KBM-7 (cell line): ENCODE measurements around the gene KRT27.
"Not testable (repeated sequence)": the region's sequence is repeated elsewhere in the genome, so short reads cannot be mapped to it uniquely, and the experiment has no call there.

Experiments
- DNase-seq: peaks from one replicate; pipeline ENCODE4 v3.0.0-alpha.2; 2015
- in situ Hi-C: fragments of 300-500 bp; cut with MboI; formaldehyde crosslinking; loops from 2 replicates; pipeline ENCODE4 v1.14.3; 2020; ENCODE audit warnings: low sequenced_read_pairs, low pct_unique_long_range_greater_than_20kb, mixed read lengths

The KRT27 gene

GRCh38 chr17:40782450-40782849 lies at the start of gene KRT27:
Gene KRT27 (minus strand): TSS chr17:40782550. CDS start chr17:40782493, 57 bp downstream.
- in situ Hi-C loops, result no loop called here
- no peak for DNase-seq

DNA sequence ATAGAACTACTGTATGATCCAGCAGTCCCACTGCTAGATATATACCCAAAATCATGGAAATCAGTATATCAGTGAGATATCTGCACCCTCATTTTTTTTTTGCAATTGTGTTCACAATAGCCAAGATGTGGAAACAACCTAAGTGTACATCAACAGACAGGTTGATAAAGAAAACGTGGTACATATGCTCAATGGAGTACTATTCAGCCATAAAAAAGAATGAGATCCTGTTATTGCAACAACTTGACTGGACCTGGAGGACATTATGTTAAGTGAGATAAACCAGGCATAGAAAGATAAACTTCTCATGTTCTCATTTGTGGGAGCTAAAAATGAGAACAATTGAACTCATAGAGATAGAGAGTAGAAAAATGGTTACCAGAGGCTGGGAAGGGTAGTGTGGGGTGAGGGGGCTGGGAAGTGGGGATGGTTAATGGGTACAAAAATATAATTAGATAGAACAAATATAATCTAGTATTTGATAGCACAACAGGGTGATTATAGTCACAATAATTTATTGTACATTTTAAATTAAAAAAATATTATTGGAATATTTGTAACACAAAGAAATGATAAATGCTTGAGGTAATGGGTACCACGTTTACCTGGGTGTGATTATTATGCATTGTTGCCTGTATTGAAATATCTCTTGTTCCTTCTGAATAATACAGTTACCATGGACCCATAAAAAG lies 47.9 kb upstream of the KRT27 start:
- in situ Hi-C loops, result no loop called here
- no peak for DNase-seq

DNA sequence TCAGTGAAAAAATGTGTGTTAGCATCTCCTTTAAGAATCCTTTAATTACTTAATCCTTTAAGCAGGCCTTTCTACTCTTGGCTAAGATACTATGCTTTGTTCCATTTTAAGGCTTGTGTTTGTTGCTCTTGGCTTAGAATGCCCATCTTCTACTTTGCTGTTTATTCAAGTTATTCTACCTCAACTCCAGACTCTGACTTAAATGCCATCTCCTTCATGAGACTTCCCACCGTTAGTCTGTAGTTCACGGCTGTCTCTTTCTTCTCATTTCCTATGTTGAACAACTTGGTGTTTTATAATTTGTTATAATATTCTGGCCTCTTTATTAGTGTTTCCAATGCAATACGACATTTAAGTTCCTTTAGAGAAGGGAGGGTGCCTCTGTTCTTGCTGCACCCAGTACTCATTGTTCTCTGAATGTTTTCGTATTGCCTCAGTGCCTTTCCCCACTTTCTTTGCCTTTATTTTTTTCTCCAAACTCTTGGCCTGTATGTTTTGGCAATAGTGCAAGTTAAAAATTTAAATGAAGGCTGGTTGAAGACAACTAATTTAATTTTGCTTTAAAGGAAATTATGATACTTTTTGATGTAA lies 46.2 kb upstream of the KRT27 start:
- DNase-seq, result no peak
- in situ Hi-C loops, result no loop called here

DNA sequence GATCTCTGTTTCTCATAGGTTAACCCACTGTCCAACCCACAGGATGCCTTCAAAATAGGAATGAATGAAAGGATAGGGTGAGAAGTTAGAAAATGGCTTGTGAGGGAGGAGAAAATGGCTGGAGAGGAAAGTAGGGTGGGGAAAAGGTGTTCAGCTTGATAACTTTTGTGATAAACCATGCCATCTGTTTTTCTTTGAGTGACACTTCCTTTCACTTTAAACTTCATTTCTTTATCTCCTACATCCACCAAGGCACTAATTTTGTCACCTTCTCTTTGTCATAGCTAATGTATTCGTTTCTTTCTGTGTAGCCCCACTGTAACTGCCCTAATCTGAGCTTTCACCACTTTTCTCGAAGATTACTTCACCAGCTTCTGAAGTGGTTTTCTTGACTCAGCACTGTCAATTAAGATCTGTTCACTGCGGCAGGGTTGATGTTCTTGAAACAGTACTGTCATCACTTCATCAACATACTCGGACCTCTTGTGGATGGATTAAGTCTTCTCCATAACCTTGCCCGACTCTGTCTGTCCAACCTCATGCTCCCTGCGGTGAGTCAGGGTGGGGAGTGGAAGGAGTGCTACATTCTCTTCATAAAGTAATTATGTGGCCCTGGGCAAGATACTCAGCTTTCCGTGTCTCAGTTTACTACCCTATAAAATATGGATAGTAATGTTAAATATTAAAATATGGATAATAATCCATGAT lies 45.5 kb upstream of the KRT27 start:
- no peak for DNase-seq
- in situ Hi-C loops, result no loop called here

GRCh38 chr17:40825599-40825998 lies 43.2 kb upstream of the KRT27 start:
- DNase-seq, result no peak
- in situ Hi-C loops, result no loop called here

- DNase-seq, result no peak
- in situ Hi-C loops, result no loop called here
These were observed 41.9 kb upstream of the KRT27 start for GRCh38 chr17:40824015-40824832.

- no peak for DNase-seq
- in situ Hi-C loops, result no loop called here
These were observed 39.9 kb upstream of the KRT27 start, which contains the start of gene KRT10 for GRCh38 chr17:40822132-40822812. Gene KRT10 (minus strand): TSS chr17:40822614. CDS start chr17:40822585, 29 bp downstream.

- in situ Hi-C loops, result no loop called here
- no peak for DNase-seq
These were observed 39.2 kb upstream of the KRT27 start for GRCh38 chr17:40821536-40821935.

DNA sequence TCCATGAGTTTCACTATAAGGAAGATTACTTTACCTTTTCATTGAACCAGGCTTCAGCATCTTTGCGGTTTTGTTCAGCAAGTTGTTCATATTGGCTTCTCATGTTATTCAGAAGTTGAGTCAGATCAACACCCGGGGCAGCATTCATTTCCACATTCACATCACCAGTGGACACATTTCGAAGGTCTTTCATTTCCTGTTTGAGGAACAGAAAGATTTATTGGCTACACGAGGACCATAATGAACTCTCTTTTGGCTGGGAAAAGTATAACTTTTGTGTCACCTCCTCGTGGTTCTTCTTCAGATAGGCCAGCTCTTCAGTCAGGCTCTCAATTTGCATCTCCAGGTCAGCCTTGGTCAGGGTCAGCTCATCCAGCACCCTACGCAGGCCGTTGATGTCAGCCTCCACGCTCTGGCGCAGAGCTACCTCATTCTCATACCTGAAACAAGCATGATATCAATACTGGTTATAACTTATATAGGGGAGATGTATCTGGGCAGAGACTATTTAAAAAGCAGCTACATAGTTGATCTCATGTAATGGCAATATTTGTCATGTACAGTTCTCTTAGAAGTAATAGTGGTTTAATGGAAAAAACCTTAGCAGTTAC lies 38.0 kb upstream of the KRT27 start:
- no peak for DNase-seq
- in situ Hi-C loops, result no loop called here

GRCh38 chr17:40819528-40820125 lies 37.3 kb upstream of the KRT27 start:
- DNase-seq, result no peak
- in situ Hi-C loops, result no loop called here

DNA sequence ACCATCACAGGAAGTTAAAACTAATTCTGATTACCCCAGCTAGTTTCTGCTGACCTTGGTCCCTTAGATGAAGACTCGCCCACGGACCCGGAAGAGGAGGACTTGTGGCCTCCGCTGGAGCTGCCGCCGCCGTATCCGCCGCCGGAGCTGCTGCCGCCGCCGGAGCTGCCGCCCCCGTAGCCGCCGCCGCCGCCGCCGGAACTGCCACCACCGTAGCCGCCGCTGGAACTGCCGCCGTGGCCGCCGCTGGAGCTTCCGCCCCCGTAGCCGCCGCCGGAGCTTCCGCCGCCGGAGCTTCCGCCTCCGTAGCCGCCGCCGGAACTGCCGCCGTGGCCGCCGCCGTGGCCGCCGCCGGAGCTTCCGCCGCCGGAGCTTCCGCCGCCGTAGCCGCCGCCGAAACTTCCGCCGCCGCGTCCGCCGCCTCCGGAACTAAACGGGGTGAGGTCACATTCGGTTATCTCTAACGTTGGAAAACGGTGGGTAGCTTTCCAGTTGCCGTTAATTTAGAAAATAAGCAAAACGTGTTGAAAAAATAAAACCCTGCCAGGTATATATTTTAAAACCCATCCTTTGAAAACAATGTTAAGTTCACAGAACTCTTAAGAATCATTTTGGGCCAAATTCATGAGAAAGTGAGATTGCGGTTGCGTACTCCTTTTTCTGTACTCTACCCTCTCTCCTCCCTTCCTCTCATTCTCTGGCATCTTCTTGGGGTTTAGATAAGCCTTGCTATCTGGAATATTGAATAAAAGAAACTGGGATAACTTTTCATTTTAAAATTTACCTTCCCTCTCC lies 36.6 kb upstream of the KRT27 start:
- in situ Hi-C loops, result no loop called here
- DNase-seq, result peak; percentile 83

- no peak for DNase-seq
- in situ Hi-C loops, result no loop called here
These were observed 36.0 kb upstream of the KRT27 start for GRCh38 chr17:40818343-40818732.

GRCh38 chr17:40817103-40817682 lies 34.8 kb upstream of the KRT27 start:
- in situ Hi-C loops, result no loop called here
- DNase-seq, result no peak

GRCh38 chr17:40816569-40816968 lies 34.2 kb upstream of the KRT27 start:
- in situ Hi-C loops, result no loop called here
- DNase-seq, result no peak

- in situ Hi-C loops, result no loop called here
- no peak for DNase-seq
These were observed 33.0 kb upstream of the KRT27 start for GRCh38 chr17:40815381-40815780.

- in situ Hi-C loops, DNase-seq: not testable (repeated sequence)
These were observed 32.3 kb upstream of the KRT27 start for GRCh38 chr17:40814657-40815056.

DNA sequence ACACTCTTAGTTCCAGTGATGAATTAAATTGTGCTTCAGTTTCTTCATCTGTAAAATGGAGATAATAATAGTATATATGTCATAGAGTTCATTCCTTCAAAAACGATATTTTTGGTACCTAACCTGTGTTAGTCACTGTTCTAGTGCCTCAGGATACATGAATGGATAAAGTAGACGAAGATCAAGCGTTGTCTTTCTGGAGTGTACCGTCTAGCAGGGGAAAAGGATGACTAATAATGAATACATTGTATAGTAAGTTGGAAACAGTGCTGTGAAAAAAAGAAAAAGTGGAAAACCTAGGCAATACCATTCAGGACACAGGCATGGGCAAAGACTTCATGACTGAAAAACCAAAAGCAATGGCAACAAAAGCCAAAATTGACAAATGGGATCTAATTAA lies 31.5 kb upstream of the KRT27 start:
- DNase-seq, result no peak
- in situ Hi-C loops, result no loop called here
